Renal cortex interstitium (tissue), 15 donors: ENCODE data around the gene SNRPN. TPM values are rescaled to one million over a fixed set of nuclear protein-coding genes. Genes with fewer than 3 reads are reported as not detected.
"Not testable (repeated sequence)": the region's sequence is repeated elsewhere in the genome, so short reads cannot be mapped to it uniquely, and the experiment has no call there.

Source experiments
- DNase-seq, 11 donors: peaks; one replicate each; pipeline ENCODE4 v3.0.0-alpha.2; 2013; ENCODE audit warnings: low read depth in 9 of 11, low spot score in 4 of 11; ENCODE audit errors: extremely low read depth in 1 of 11
- long read RNA-seq, 16 experiments: transcript quantifications; one replicate each; lab custom pipeline, GENCODE V29; 2026
- polyA plus RNA-seq, 3 donors: library from polyadenylated mRNA; unstranded; fragments of 120-200 nt; gene quantifications; one replicate each; pipeline ENCODE4 v1.2.1, GENCODE V29; 2013; ENCODE audit not compliant: insufficient read length in 3 of 3

SNRPN gene
- 100 to 1,000 TPM; 196 to 240 (median 218) TPM for polyA plus RNA-seq
- long read RNA-seq, donor 1, transcript SNRPN-202 (10 exons, 1,528 nt) = major isoform, 50 of 105 reads
- long read RNA-seq, donor 1, partial matches to known transcripts = 53 of 105 reads
- long read RNA-seq, donor 1, other reads (novel, unspliced or antisense) = 0 of 105 reads
- long read RNA-seq, donor 2, transcript SNRPN-202 (10 exons, 1,528 nt) = major isoform, 44 of 86 reads
- long read RNA-seq, donor 2, partial matches to known transcripts = 41 of 86 reads
- long read RNA-seq, donor 2, other reads (novel, unspliced or antisense) = 0 of 86 reads
- long read RNA-seq, donor 3, transcript SNRPN-202 (10 exons, 1,528 nt) = major isoform, 111 of 232 reads
- long read RNA-seq, donor 3, partial matches to known transcripts = 103 of 232 reads
- long read RNA-seq, donor 3, other reads (novel, unspliced or antisense) = 14 of 232 reads
- long read RNA-seq, donor 4, transcript SNRPN-202 (10 exons, 1,528 nt) = major isoform, 58 of 96 reads
- long read RNA-seq, donor 4, partial matches to known transcripts = 38 of 96 reads
- long read RNA-seq, donor 4, other reads (novel, unspliced or antisense) = 0 of 96 reads
- long read RNA-seq, donor 5 = 0 reads
- long read RNA-seq, donor 6, transcript SNRPN-202 (10 exons, 1,528 nt) = major isoform, 59 of 118 reads
- long read RNA-seq, donor 6, partial matches to known transcripts = 57 of 118 reads
- long read RNA-seq, donor 6, other reads (novel, unspliced or antisense) = 0 of 118 reads
- long read RNA-seq, donor 7, transcript SNRPN-202 (10 exons, 1,528 nt) = major isoform, 73 of 182 reads
- long read RNA-seq, donor 7, partial matches to known transcripts = 100 of 182 reads
- long read RNA-seq, donor 7, other reads (novel, unspliced or antisense) = 6 of 182 reads
- long read RNA-seq, donor 8 = 0 reads
- long read RNA-seq, donor 9, transcript SNRPN-202 (10 exons, 1,528 nt) = major isoform, 86 of 136 reads
- long read RNA-seq, donor 9, partial matches to known transcripts = 44 of 136 reads
- long read RNA-seq, donor 9, other reads (novel, unspliced or antisense) = 6 of 136 reads
- long read RNA-seq, donor 10, transcript SNRPN-202 (10 exons, 1,528 nt) = major isoform, 55 of 168 reads
- long read RNA-seq, donor 10, partial matches to known transcripts = 103 of 168 reads
- long read RNA-seq, donor 10, other reads (novel, unspliced or antisense) = 7 of 168 reads
- long read RNA-seq, donor 11, transcript SNRPN-202 (10 exons, 1,528 nt) = major isoform, 56 of 101 reads
- long read RNA-seq, donor 11, partial matches to known transcripts = 44 of 101 reads
- long read RNA-seq, donor 11, other reads (novel, unspliced or antisense) = 0 of 101 reads
- long read RNA-seq, donor 12, transcript SNRPN-202 (10 exons, 1,528 nt) = major isoform, 32 of 60 reads
- long read RNA-seq, donor 12, partial matches to known transcripts = 26 of 60 reads
- long read RNA-seq, donor 12, other reads (novel, unspliced or antisense) = 0 of 60 reads
- long read RNA-seq, donor 13 = 0 reads
- long read RNA-seq, donor 14, transcript SNRPN-202 (10 exons, 1,528 nt) = major isoform, 88 of 146 reads
- long read RNA-seq, donor 14, partial matches to known transcripts = 51 of 146 reads
- long read RNA-seq, donor 14, other reads (novel, unspliced or antisense) = 6 of 146 reads
- long read RNA-seq, donor 15, transcript SNRPN-202 (10 exons, 1,528 nt) = major isoform, 48 of 78 reads
- long read RNA-seq, donor 15, partial matches to known transcripts = 28 of 78 reads
- long read RNA-seq, donor 15, other reads (novel, unspliced or antisense) = 0 of 78 reads
- long read RNA-seq, donor 16, transcript SNRPN-202 (10 exons, 1,528 nt) = major isoform, 178 of 318 reads
- long read RNA-seq, donor 16, partial matches to known transcripts = 132 of 318 reads
- long read RNA-seq, donor 16, other reads (novel, unspliced or antisense) = 6 of 318 reads

DNA sequence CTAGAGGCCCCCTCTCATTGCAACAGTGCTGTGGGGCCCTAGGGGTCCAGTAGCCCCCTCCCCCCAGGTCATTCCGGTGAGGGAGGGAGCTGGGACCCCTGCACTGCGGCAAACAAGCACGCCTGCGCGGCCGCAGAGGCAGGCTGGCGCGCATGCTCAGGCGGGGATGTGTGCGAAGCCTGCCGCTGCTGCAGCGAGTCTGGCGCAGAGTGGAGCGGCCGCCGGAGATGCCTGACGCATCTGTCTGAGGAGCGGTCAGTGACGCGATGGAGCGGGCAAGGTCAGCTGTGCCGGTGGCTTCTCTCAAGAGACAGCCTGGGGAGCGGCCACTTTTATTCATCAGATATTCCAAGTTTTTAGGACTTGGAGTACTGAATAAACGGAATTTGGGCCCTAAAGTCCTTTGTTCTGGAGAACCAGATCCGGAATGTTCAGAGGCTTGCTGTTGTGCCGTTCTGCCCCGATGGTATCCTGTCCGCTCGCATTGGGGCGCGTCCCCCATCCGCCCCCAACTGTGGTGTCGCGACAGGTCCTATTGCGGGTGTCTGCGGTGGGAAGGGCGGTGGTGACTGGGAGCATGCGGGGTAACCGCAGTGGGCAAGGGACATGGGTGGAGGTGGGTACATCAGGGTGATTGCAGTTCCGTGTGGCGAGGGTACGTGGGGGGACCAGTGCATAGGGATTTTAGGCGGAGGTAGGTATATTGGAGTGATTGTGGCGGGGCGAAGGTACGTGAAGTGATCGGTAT lies at the start of gene SNRPN, which contains the start of gene SNURF:
Gene SNRPN, plus strand, starts transcription at position 205 of the 748 bp plus-strand sequence. CDS start 19,467 bp downstream, outside the sequence.
Gene SNURF, plus strand, starts transcription at position 205 of the 748 bp plus-strand sequence. Its CDS starts 62 bp downstream, at position 267.
- peak in 9 of 11 donors; percentile 24 to 52 (median 43) for DNase-seq

GRCh38 chr15:24916305-24917009 lies 38.3 kb upstream of the SNRPN start:
- DNase-seq = no peak

- no peak for DNase-seq
Measured at GRCh38 chr15:24917431-24917830, 37.4 kb upstream of the SNRPN start.

- no peak for DNase-seq
Measured at GRCh38 chr15:24919446-24919845, 35.3 kb upstream of the SNRPN start.

DNA sequence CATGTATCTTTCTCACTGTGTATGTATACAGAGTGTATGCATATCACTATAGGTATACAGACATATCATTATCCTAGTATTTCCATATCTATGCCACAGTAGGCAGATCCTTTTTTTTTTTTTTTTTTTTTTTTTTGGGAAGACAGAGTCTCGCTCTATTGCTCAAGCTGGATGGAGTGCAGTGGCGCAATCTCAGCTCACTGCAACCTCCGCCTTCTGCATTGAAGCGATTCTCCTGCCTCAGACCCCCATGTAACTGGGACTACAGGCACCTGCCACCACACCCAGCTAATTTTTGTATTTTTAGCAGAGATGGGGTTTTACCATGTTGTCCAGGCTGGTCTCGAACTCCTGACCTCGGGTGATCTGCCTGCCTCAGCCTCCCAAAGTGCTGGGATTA lies 32.0 kb upstream of the SNRPN start:
- DNase-seq = not testable (repeated sequence)

GRCh38 chr15:24924153-24924552 lies 30.6 kb upstream of the SNRPN start:
- no peak for DNase-seq

DNA sequence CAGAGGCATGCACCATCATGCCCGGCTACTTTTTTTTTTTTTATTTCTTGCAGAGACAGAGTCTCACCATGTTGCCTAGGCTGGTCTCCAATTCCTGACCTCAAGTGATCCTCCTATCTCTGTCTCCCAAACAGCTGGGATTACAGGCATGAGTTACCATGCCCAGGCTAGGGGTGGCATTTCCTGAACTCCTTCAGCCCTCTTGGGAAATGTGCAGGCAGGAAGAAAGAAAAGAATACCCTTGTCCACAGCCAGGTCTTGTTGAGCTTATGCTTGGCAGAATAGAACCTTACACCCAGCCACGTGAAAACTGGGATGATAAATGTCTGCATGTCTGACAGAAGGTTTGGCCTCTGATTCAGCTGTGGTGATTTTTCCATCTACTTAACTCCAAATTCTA lies 30.2 kb upstream of the SNRPN start:
- DNase-seq = no peak

- DNase-seq = not testable (repeated sequence)
Measured at GRCh38 chr15:24931874-24932732, 22.7 kb upstream of the SNRPN start.

DNA sequence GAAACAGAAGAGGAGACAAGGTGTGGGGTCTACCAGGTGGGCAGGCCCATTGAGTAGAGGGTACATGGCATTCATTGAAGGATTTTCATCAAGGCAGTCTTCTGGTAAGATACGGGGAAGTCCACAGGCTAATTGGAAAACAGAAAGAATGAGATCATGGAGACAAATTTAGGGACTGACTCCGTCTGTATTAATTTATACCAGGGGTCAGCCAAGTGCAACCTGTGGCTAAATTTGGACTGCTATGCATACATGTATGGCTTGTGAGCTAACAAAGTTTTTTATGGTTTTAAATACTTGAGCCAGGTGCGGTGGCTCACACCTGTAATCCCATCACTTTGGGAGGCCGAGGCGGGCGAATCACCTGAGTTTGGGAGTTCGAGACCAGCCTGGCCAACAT lies 21.1 kb upstream of the SNRPN start:
- no peak for DNase-seq

DNA sequence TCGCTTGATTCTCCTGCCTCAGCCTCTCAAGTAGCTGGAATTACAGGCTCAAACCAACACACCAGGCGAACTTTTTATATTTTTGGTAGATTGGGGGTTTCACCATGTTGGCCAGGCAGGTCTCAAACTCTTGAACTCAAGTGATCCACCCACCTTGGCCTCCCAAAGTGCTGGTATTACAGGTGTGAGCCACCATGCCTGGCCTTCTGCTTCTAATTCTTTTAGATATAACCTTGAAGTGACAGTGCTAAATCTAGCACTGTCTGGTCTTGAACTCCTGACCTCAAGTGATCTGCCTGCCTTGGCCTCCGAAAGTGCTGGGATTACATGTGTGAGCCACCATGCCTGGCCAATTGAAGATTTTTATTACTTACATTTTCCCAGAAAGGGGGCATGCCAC lies 16.6 kb upstream of the SNRPN start:
- not testable (repeated sequence) for DNase-seq

DNA sequence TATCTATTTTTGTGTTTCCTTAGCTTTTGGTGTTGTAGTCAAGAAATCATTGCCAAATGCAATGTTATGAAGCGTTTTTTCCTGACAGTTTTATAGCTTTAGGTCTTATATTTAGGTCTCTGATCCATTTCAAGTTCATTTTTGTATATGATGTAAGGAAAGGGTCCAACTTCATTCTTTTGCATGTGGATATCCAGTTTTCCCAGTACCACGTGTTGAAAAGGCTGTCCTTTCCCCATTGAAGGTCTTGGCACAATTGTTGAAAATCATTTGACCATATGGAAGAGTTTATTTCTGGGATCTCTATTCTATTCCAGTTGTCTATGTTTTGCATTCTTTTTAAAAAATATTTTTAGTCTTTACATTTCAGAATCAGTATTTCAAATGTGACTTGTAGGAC lies 14.6 kb upstream of the SNRPN start:
- DNase-seq = no peak

DNA sequence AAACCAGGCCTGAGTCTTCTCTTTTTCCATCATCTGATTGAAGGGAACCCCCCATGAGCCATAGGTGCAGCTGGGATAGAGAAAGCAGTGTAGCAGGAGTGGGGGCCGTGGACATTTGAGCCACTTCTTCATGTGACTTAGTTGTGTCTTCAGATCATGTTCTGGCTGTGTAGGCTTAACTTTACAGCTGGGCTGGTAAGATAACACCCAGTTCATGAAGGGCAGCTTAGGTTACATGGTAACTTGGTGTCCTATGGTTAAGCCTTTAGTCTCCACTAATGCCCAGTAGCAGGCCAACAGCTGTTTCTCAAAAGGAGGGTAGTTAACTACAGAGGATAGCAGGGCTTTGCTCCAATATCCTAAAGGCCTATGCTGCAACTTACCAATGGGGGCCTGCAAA lies 11.4 kb upstream of the SNRPN start:
- no peak for DNase-seq

DNA sequence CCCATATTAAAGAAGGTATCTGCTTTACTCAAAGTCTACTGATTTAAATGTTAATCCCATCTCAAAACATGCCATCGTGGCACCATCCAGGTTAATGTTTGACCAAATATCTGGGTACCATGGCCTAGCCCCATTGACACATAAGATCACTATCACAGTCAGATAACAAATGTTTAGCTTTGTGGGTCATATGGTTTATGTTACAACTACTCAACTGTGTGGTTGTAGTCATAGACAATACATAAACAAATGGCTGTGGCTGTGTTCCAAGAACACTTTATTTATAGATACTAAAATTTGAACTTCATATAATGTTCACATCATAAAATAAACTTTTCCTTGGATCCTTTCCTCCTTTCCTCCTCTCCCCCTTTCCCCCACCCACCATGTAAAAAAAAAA lies 9.8 kb upstream of the SNRPN start:
- peak in 2 of 11 donors; percentile 21 to 40 for DNase-seq

DNA sequence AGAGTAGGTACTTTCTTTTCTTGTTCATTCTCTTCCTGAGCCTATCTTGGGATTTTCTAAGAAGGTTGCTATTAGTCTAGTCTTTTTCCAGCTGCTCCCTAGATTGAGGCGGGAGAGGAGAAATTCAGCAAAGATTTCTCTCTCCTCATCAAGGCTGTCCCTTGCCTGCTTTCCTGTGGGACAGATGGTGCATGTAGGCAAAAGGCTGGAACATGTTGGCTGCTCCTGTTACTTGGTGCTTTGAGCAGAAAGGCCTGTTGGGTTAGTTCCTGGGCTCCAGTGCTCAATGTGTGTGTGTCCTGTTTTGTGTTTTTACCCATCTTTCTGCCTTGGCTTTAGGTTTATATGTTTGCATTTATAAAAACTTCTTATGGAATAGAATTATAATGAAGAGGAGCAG lies 9.1 kb upstream of the SNRPN start:
- DNase-seq = no peak

- no peak for DNase-seq
Measured at GRCh38 chr15:24948495-24948894, 6.3 kb upstream of the SNRPN start.

DNA sequence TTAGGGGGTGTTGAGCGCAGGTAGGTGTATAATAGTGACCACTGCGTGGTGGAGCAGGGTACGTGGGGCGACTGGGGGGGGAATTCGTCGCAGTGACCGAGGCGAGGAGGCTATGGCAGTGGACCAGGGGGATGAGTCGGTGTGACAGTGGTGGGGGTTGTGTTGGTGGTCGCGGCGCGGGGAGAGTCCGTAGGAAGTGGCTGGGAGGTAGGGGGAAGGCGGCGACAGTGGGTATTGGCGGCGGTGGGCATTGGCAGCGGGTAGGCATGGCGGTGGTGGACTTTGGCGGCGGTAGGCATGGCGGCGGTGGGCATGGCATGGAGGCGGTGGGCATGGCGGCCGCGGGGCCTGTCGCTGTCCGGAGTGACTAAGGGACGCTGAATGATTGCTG lies 739 bp downstream of the SNRPN start:
- peak in 3 of 11 donors; percentile 2 to 6 (median 3) for DNase-seq
